G401.6 (cell line): ENCODE data around the gene HOATZ.

Experiments
- FAIRE-seq: peaks from 2 replicates; lab custom pipeline; 2012; peaks lifted over from hg19 to GRCh38; lab: Jason Lieb, UNC

The HOATZ gene

GRCh38 chr11:111582881-111583280 lies 68.3 kb downstream of the HOATZ start:
- FAIRE-seq: peak; percentile 3

DNA sequence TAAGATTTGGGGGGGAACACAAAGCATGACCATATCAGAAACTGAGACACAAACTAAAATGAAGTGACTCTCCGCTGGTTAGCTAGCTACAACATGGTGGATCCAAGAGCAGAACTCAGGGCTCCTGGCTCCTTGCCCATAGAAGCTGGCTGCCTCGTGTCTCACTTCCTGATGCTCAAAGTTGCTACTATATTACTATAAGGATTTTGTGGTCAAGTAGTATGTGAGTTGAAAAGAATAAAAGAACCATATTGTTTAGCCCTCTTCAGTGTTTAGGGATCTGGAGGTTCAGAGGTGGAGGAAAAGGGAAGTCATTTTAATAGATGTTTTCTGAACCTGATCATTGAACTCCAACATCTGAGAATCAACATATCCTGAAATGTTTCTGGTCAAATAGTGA lies 70.8 kb downstream of the HOATZ start:
- no peak for FAIRE-seq

GRCh38 chr11:111586388-111586831 lies 71.8 kb downstream of the HOATZ start:
- FAIRE-seq: peak; percentile 95
